HG03103 (cell line): ENCODE results near the gene TBC1D1.

Experiments
- ATAC-seq: cut with Tn5 transposase; IDR thresholded peaks from one replicate; pipeline ENCODE4 v1.9.1; 2021; ENCODE audit warnings: low read depth; ENCODE audit not compliant: unreplicated experiment

The TBC1D1 gene

GRCh38 chr4:37988670-37989069 is 97.8 kb downstream of the TBC1D1 start:
- no peak for ATAC-seq

- no peak for ATAC-seq
Measured at GRCh38 chr4:37989398-37990260, 98.7 kb downstream of the TBC1D1 start.

GRCh38 chr4:37990731-37991245 is 99.9 kb downstream of the TBC1D1 start:
- ATAC-seq: no peak

- ATAC-seq: no peak
Measured at GRCh38 chr4:37991623-37992410, 100.9 kb downstream of the TBC1D1 start.

GRCh38 chr4:37993806-37994205 is 102.9 kb downstream of the TBC1D1 start:
- no peak for ATAC-seq

- ATAC-seq: peak; percentile 72
Measured at GRCh38 chr4:37994569-37994968, 103.7 kb downstream of the TBC1D1 start.

- no peak for ATAC-seq
Measured at GRCh38 chr4:37995299-37995821, 104.5 kb downstream of the TBC1D1 start.

GRCh38 chr4:37995981-37996775 is 105.3 kb downstream of the TBC1D1 start:
- ATAC-seq: no peak

- ATAC-seq: no peak
Measured at GRCh38 chr4:37998226-37998625, 107.3 kb downstream of the TBC1D1 start.

GRCh38 chr4:37999000-37999716 is 108.3 kb downstream of the TBC1D1 start:
- ATAC-seq: no peak

- no peak for ATAC-seq
Measured at GRCh38 chr4:37999965-38000364, 109.1 kb downstream of the TBC1D1 start.

- ATAC-seq: no peak
Measured at GRCh38 chr4:38001927-38002326, 111.0 kb downstream of the TBC1D1 start.

- no peak for ATAC-seq
Measured at GRCh38 chr4:38002451-38003071, 111.7 kb downstream of the TBC1D1 start.

- no peak for ATAC-seq
Measured at GRCh38 chr4:38003102-38003501, 112.2 kb downstream of the TBC1D1 start.

- ATAC-seq: no peak
Measured at GRCh38 chr4:38003628-38004027, 112.7 kb downstream of the TBC1D1 start.

GRCh38 chr4:38004062-38004461 is 113.2 kb downstream of the TBC1D1 start:
- no peak for ATAC-seq

- ATAC-seq: no peak
Measured at GRCh38 chr4:38004887-38005286, 114.0 kb downstream of the TBC1D1 start.

GRCh38 chr4:38005637-38006036 is 114.8 kb downstream of the TBC1D1 start:
- ATAC-seq: no peak

GRCh38 chr4:38007645-38008044 is 116.8 kb downstream of the TBC1D1 start:
- ATAC-seq: no peak
